Skeletal muscle cell (primary cell): ENCODE data around the gene RPL36A.

Experiments used
- DNase-seq: peaks from one replicate; pipeline ENCODE4 v3.0.0-alpha.2; 2010; ENCODE audit warnings: low read depth
- H3K4me3 ChIP-seq: 2 replicates; pipeline ENCODE4 v1.5.1; 2011; ENCODE audit warnings: low read depth, mild to moderate bottlenecking, control low read depth, low read length, moderate library complexity

The RPL36A gene

GRCh38 chrX:101390664-101391525, at the start of gene RPL36A:
Gene RPL36A (plus strand): TSS chrX:101391011. CDS start chrX:101391044, 33 bp downstream.
- H3K4me3 ChIP-seq, result peak within 1 kb of the TSS; percentile 69
- peak; percentile 69 for DNase-seq

GRCh38 chrX:101347859-101348451, 42.9 kb upstream of the RPL36A start:
- H3K4me3 ChIP-seq, result peak overlapping the region; percentile 71
- no peak for DNase-seq

GRCh38 chrX:101348452-101349192, 42.2 kb upstream of the RPL36A start, which contains the start of gene TIMM8A:
Gene TIMM8A (minus strand): TSS chrX:101348742. CDS start chrX:101348664, 78 bp downstream.
- H3K4me3 ChIP-seq, result peak within 1 kb of the TSS; percentile 71
- DNase-seq, result no peak

- DNase-seq, result no peak
- peak overlapping the region; percentile 71 for H3K4me3 ChIP-seq
These were observed 41.6 kb upstream of the RPL36A start for GRCh38 chrX:101349193-101349562.

GRCh38 chrX:101357166-101357795, 33.5 kb upstream of the RPL36A start:
- no peak overlapping the region for H3K4me3 ChIP-seq
- no peak for DNase-seq

- H3K4me3 ChIP-seq, result no peak overlapping the region
- no peak for DNase-seq
These were observed 30.8 kb upstream of the RPL36A start for GRCh38 chrX:101359966-101360365.

- no peak for DNase-seq
- H3K4me3 ChIP-seq, result no peak overlapping the region
These were observed 30.4 kb upstream of the RPL36A start for GRCh38 chrX:101360390-101360789.

- DNase-seq, result no peak
- no peak overlapping the region for H3K4me3 ChIP-seq
These were observed 28.7 kb upstream of the RPL36A start for GRCh38 chrX:101362116-101362515.

- DNase-seq, result no peak
- H3K4me3 ChIP-seq, result no peak overlapping the region
These were observed 28.1 kb upstream of the RPL36A start for GRCh38 chrX:101362757-101363156.

- no peak for DNase-seq
- H3K4me3 ChIP-seq, result no peak overlapping the region
These were observed 25.5 kb upstream of the RPL36A start for GRCh38 chrX:101365301-101365795.

- no peak overlapping the region for H3K4me3 ChIP-seq
These were observed 22.0 kb upstream of the RPL36A start for GRCh38 chrX:101368800-101369199.

GRCh38 chrX:101369687-101370086, 21.1 kb upstream of the RPL36A start:
- no peak overlapping the region for H3K4me3 ChIP-seq
- DNase-seq, result no peak

More at GRCh38 chrX:101368800-101369199, 22.0 kb upstream of the RPL36A start:
- DNase-seq, result no peak

- no peak overlapping the region for H3K4me3 ChIP-seq
- DNase-seq, result no peak
These were observed 19.8 kb upstream of the RPL36A start for GRCh38 chrX:101370888-101371504.

GRCh38 chrX:101377547-101377946, 13.3 kb upstream of the RPL36A start:
- DNase-seq, result no peak
- no peak overlapping the region for H3K4me3 ChIP-seq

- DNase-seq, result no peak
- H3K4me3 ChIP-seq, result no peak overlapping the region
These were observed 7.1 kb upstream of the RPL36A start for GRCh38 chrX:101383679-101384205.

- DNase-seq, result no peak
- H3K4me3 ChIP-seq, result no peak overlapping the region
These were observed 5.7 kb upstream of the RPL36A start for GRCh38 chrX:101385026-101385684.

- no peak within 1 kb of the TSS for H3K4me3 ChIP-seq
- no peak for DNase-seq
These were observed 4.8 kb upstream of the RPL36A start, which contains the start of gene BTK for GRCh38 chrX:101385795-101386541. Gene BTK (minus strand): TSS chrX:101386191. CDS start chrX:101375284, 10,907 bp downstream.

- H3K4me3 ChIP-seq, result no peak overlapping the region
- no peak for DNase-seq
These were observed 4.3 kb upstream of the RPL36A start for GRCh38 chrX:101386542-101386885.
